GM18511 (cell line): Measurements from ENCODE around the gene SYPL1.
"Not testable (repeated sequence)": the region's sequence is repeated elsewhere in the genome, so short reads cannot be mapped to it uniquely, and the experiment has no call there.

ENCODE experiments used
- ATAC-seq: cut with Tn5 transposase; IDR thresholded peaks from one replicate; pipeline ENCODE4 v1.9.1; 2021; ENCODE audit warnings: mild to moderate bottlenecking, moderate library complexity; ENCODE audit not compliant: unreplicated experiment

Gene SYPL1

GRCh38 chr7:106112118-106112971 lies at the start of gene SYPL1:
Gene SYPL1 (minus strand): TSS chr7:106112312. CDS start chr7:106112208, 104 bp downstream.
- ATAC-seq, result peak; percentile 80

DNA sequence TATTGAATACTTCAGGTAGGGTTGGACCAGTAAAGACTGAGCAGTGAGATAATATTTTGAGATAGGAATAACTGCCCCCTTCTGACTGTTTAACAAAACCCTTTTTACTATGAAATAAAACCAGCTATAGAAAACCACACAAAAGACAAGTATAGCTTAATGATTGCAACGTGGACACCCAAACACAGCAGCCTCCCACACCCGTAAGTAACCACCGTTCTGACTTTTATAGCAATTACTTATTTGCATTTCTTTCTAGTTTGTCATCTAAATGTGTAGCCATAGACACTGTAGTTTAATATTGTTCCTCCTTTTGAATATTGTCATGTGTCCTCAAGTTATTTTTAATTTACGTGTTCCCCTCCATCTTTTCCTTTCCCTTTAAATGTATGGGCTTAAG lies 42.9 kb upstream of the SYPL1 start:
- ATAC-seq, result no peak

GRCh38 chr7:106153891-106154449 lies 41.9 kb upstream of the SYPL1 start:
- ATAC-seq, result peak; percentile 57

DNA sequence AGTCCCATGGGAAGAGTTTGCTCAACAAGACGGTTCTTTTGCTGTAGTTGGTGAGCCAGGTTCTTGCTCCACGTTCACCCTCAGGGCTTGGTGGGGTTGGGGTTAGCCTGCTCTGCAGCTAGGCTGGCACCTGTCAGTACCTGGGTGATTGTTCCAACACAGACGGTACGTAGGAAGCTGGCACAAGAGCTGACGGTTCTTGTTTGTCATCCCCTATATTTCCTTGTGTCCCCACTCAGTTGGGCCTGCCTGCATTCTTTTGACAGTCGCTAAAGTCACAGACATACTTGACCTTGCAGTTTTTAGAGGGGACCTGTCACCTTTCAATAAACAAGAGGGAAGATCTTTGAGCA lies 40.2 kb upstream of the SYPL1 start:
- ATAC-seq, result no peak

DNA sequence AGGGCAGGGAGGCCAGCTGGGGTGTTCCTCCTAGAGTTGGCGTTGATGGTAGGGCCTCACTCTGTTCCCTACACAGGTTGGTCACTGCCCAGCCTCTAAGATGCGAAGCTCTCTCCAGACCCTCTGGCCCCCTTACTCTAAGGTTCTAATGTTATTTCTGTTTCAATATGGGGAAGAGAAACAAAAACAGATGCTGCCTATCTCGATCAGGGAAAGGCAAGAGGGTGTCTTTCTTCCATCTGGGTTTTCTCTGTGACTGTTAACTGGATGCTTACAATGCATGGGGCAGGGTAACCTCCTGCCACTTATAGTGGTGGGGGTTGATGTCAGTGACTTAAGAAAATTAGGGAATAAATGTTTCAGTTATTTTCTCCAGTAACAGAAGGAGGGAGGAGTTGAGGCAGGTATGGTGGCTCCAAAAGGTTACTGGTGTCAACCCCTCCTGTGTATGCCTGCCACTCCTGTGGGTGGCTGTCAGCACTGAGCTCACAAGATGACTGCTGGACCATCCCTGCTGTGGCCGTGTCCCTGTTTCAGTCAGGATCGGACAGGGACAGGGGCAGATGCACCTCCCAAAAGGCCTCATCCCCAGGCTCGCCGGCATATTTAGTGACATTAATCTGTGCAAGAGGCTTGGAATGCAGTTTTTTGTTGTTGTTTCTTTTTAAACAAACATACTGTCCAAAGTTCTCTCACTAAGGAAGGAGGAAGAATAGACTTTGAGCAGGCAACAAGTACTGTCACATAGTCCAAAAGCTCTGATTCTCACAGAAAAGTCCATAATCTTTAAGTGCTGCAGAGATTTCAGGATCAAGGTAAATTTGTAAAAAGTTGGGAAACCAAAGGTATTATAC lies 39.6 kb upstream of the SYPL1 start:
- ATAC-seq, result no peak

GRCh38 chr7:106143711-106144337 lies 31.7 kb upstream of the SYPL1 start:
- ATAC-seq, result no peak

DNA sequence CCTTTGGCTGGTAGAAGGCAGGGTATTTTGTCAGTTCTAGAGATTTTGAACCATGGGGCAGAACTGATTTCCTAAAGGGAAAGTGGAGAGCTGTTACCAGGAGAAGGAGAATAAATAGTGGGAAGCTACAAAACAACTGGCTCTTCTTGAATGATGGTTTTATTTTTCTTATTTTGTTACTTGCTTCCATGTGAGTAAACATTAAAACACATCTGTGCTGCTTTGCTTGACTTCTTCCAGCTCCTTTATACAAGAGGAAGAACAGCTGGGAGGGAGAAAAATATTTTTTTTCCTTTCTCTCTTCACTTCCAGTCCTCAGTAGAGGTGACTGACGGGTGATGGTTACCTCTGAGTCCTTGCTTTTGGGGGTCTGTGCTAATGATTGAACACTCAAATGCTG lies 30.0 kb upstream of the SYPL1 start:
- ATAC-seq, result no peak

- no peak for ATAC-seq
These were observed 28.5 kb upstream of the SYPL1 start for GRCh38 chr7:106140406-106141173.

GRCh38 chr7:106139265-106140251 lies 27.4 kb upstream of the SYPL1 start:
- no peak for ATAC-seq

DNA sequence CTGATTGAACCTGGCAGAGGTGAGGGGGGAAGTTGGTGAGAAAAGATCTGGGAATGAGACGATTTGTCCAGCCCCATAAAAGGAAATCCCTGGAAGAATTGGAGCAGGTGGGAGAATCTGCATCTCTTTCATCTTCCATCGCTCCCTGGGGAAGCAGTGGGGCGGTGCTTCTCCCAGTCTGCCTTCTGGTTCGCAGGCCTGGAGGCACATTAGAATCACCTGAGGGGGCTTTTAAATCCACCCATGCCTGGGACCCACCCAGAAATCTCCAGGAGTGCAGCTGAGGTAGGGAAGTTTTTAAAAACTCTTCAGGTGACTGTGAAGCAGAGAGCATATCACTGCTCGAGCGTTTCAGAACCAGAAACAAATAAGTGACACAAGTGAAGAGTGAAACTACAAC lies 26.7 kb upstream of the SYPL1 start:
- no peak for ATAC-seq

GRCh38 chr7:106138181-106138580 lies 26.1 kb upstream of the SYPL1 start:
- ATAC-seq, result not testable (repeated sequence)

DNA sequence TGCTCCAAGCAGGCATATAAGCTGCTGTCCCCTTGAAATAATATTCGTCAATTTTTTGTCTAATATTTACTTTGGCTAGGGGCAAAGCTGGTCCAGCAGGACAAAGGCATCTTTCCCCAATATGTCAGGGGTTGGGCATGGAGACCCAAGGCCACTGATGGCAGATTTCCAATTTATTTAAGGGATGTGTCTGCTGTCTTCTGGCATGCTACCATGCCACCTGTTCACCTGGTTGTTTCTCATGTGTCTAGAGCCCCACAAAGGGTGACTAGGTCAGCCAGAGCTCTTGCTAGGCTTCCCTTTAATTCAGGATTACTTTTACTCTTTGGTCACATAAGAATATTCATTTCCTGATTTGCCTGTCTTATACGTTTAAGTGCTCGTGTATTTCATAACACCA lies 22.1 kb upstream of the SYPL1 start:
- ATAC-seq, result no peak

DNA sequence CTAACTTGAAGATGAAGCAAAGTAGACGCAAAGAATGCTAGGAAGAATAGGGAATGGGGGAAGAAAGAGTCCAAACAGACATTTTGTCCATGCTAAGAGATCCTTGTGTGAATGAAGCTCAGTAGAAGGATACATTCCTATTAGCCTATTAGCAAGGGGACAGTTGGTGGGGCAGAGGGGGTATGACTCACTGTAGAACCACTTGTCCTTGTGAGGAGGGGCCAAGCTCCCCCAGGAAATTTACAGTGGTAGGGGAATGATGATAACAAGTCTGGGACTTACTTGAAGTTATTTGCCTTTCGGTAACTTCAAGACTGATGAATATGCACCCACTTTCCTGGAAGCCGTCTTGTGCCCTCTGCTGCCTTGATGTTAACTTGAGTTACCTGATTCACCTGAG lies 17.2 kb upstream of the SYPL1 start:
- ATAC-seq, result no peak

DNA sequence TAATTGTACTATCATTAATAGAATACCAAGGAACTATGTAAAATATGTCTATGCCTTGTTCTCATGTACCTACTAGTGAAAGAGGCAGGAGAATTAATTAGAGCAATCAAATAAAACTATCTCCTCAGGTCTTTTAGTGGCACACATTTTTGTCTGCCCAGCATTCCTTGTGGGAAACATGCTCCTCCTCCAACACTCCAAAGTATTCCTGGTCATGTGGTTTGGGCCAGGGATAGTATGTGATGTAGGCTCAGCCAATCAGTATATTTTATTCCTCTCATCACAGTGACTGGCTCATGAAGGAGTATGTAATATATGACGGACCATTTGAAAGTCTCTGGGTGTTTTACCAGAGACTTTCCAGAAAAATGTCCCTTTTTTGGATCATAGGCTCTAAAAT lies 16.7 kb upstream of the SYPL1 start:
- no peak for ATAC-seq

- no peak for ATAC-seq
These were observed 16.1 kb upstream of the SYPL1 start for GRCh38 chr7:106127984-106128780.

- no peak for ATAC-seq
These were observed 14.2 kb upstream of the SYPL1 start for GRCh38 chr7:106126170-106126938.

DNA sequence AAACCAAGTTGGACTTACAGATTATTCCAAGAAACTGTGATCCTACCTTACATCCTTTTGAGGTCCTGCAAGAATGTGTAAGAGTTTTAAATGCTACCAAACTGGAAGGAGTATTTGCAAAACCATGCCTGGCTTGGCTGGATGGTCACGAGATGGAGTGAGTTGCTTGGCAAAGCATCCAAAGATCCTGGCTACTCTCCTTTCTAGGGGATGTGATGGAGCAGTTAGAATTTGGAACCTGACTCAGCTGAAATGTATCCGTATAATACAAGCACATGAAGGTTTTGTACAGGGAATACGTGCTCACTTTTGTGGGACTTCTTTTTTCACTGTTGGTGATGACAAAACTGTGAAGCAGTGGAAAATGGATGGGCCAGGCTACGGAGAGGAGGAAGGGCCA lies 13.3 kb upstream of the SYPL1 start:
- no peak for ATAC-seq

- ATAC-seq, result no peak
These were observed 12.1 kb upstream of the SYPL1 start for GRCh38 chr7:106124186-106124585.
